ENCODE measurements around the gene CEP68.
"Not testable (repeated sequence)": the region's sequence is repeated elsewhere in the genome, so short reads cannot be mapped to it uniquely, and the experiment has no call there.

CEP68 gene

GRCh38 chr2:65031341-65032018 lies 24.7 kb upstream of the CEP68 start:
- DNase-seq: peak in 1 of 5 experiments; percentile 30

- no peak for DNase-seq
Observed at GRCh38 chr2:65032019-65032975, 23.9 kb upstream of the CEP68 start.

GRCh38 chr2:65033178-65033577 lies 23.0 kb upstream of the CEP68 start:
- peak in 1 of 5 experiments; percentile 48 for DNase-seq

DNA sequence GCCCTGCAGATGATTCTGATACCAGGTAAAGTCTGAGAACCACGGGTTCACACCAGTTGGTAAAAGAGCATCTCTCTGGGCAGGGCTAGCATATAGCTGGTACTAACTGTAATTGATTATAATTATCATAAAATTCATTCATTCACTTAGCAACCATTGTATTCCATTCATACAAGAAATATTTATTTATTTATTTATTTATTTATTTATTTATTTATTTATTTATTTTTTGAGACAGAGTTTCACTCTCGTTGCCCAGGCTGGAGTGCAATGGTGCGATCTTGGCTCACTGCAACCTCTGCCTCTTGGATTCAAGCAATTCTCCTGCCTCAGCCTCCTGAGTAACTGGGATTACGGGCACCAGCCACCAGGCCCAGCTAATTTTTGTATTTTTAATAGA lies 22.5 kb upstream of the CEP68 start:
- DNase-seq: not testable (repeated sequence)

GRCh38 chr2:65035351-65035943 lies 20.8 kb upstream of the CEP68 start:
- no peak for DNase-seq

- no peak for DNase-seq
Observed at GRCh38 chr2:65037178-65037577, 19.0 kb upstream of the CEP68 start.

DNA sequence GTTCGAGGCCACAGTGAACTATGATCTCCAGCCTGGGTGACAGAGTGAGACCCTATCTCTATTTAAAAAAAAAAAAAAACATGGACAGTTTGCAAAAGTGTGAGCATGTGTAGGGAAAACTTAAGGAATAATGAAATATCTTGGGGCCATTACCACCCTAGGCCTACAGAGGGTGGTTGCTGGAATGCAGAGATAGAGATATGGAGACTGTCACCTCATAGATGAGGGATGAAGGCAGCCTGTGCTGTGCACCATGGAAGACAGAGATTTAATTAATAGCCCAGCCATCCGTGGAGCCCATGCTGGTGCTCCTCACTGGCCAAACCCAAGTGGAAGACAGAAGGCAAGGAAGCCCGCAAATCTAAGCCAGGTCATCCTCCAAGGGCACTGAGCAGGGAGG lies 16.6 kb upstream of the CEP68 start:
- no peak for DNase-seq

- DNase-seq: peak; percentile 41 to 77 (median 59)
Observed at GRCh38 chr2:65040400-65041261, 15.6 kb upstream of the CEP68 start.

GRCh38 chr2:65043001-65043400 lies 13.2 kb upstream of the CEP68 start:
- DNase-seq: no peak

GRCh38 chr2:65044097-65044735 lies 12.0 kb upstream of the CEP68 start:
- DNase-seq: peak in 1 of 5 experiments; percentile 20

DNA sequence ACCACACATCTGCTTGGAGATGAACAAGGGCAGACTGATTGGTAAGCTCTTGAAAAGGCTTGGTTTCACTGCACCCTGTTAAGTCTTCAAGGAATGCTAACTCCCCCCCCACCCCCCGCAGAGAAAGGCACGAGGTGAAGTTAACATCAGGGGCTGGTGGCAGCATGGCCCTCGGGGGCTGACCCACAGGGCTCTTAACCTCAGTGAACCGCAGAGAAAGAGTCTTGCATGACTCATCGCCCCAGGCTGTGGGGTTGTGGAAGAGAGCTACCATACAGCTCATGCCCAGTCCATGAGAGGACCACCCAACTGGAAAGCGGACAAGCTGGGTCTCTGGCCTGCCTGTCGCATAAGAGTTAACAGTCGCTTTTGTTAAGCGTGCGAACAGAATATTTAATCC lies 10.6 kb upstream of the CEP68 start:
- no peak for DNase-seq

GRCh38 chr2:65046633-65047407 lies 9.4 kb upstream of the CEP68 start:
- no peak for DNase-seq

- DNase-seq: no peak
Observed at GRCh38 chr2:65049010-65049639, 7.1 kb upstream of the CEP68 start.

- no peak for DNase-seq
Observed at GRCh38 chr2:65050931-65051330, 5.3 kb upstream of the CEP68 start.

DNA sequence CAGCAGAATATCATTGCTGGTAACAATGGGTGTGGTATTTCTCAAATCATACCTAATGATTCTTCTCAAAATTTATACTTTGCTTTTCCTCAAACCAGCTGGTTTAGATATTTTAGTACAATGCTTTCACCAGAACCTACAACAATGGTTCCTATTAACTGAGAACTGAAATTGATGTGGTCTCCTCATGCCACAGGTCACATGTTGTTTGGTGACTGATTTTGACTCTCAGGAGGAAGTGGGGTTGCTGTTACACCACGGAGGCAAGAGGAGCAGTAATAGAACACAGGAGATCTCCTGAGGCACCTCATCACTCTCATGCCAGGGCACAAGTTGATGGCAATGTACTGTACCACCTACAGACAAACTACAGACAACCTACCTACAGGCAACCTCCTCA lies 3.0 kb upstream of the CEP68 start:
- DNase-seq: peak in 2 of 5 experiments; percentile 27 to 94

GRCh38 chr2:65054749-65055421 lies 1.3 kb upstream of the CEP68 start:
- no peak for DNase-seq

GRCh38 chr2:65055422-65056214 lies 598 bp upstream of the CEP68 start:
- DNase-seq: peak in 3 of 5 experiments; percentile 40 to 61 (median 42)

DNA sequence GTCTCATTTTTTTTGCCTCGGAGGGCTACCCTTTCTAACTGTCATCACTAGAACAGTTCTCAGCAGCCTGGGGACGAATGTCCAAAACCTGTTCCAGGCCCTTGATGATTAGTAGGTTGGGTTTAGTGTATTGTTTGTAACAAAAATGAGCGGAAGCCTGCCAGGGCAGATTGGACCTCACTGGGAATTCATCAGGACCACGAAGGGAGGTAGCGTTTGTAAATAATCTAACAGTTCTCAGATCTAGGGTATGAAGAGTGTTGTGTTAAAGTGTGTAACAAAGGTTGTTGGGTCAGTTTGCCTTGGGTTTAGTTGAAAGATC lies 799 bp downstream of the CEP68 start:
- DNase-seq: no peak

DNA sequence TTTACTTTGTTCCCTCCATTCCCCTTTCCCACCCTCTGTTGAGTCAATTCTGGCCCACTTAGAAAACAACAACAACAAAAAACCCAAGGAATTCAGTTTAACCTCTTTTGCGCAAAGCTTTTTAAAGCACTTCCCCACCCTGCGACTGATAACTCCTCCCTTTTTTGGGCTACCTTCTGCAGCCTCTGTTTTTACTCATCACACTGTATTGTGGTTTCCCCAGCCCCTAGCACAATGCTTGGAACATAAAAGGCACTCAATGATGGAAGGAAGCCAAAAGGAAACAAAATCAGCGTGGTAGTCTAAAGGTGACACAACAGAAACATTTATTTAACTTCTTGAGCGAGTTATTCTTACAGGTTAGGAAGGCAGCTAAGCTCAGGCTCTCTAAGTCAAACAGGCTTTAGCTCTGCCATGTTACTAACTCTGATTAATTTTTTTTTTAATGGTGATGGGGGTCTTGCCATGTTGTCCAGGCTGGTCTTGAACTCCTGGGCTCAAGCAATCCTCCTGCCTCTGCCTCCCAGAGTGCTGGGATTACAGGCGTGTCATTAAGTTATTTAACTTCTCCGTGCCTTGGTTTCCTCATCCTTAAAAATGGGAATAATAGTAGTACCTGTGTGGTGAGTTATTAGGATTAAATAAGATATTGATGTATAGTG lies 1.3 kb downstream of the CEP68 start:
- DNase-seq: peak in 4 of 5 experiments; percentile 35 to 94 (median 56)

Measured in T-helper 2 cell (primary cell).